ENCODE results near the gene KCNK10. TPM values are rescaled to one million over a fixed set of nuclear protein-coding genes. Genes with fewer than 3 reads are reported as not detected.
"Not testable (repeated sequence)": the region's sequence is repeated elsewhere in the genome, so short reads cannot be mapped to it uniquely, and the experiment has no call there.

Gene KCNK10
- total and polyA plus RNA-seq, 2 donors (not counting 1 experiment from before 2014, with no cell fraction given), result 0.20 TPM; not detected in 1

- Histone ChIP-seq H3K36me3 (replicated peaks in 1 of 2; ENCODE audit: control extremely low read depth in 1 of 2, control insufficient read depth in 1 of 2, extremely low read depth in 1 of 2, insufficient read depth in 2 of 2, low read length in 1 of 2) (no peaks in the 10 kb centered on the region), H3K9ac (ENCODE audit: low read length) (no peak overlapping the region), H3K4me2 (replicated peaks; ENCODE audit: low read depth, low read length, poor library complexity, severe bottlenecking) (no peak overlapping the region), H3K9me3 (ENCODE audit: control extremely low read depth in 1 of 3, control insufficient read depth in 2 of 3, insufficient read depth in 1 of 3, low read length in 2 of 3) (no peaks in the 10 kb centered on the region), H4K20me1 (ENCODE audit: control insufficient read depth, insufficient read depth, low read length, poor library complexity, severe bottlenecking) (no peaks in the 10 kb centered on the region), H3K27me3 (replicated peaks in 1 of 4; ENCODE audit: control extremely low read depth in 1 of 4, control insufficient read depth in 3 of 4, insufficient read depth in 4 of 4, low read length in 3 of 4) (peaks cover 0 to 5% (median 0%) of the 10 kb centered on the region in 4 experiments), H2AFZ (ENCODE audit: insufficient read depth, low read depth, low read length, poor library complexity, severe bottlenecking) (no peak overlapping the region), H3K79me2 (ENCODE audit: control insufficient read depth, insufficient read depth, low read length) (no peaks in the 10 kb centered on the region), H3K4me1 (ENCODE audit: control insufficient read depth in 2 of 2, insufficient read depth in 2 of 2, low read length in 2 of 2) (no peaks in the 10 kb centered on the region), H3K27ac (ENCODE audit: low read length in 2 of 2) (no peak overlapping the region), H3K4me3 (ENCODE audit: control extremely low read depth in 1 of 5, extremely low read depth in 1 of 5, insufficient read depth in 1 of 5, low read depth in 2 of 5, low read length in 4 of 5) (no peak overlapping the region)
- no peak for DNase-seq
- Mint-ChIP-seq H3K9me3 (ENCODE audit: insufficient read depth) (no peaks in the 10 kb centered on the region), H3K27me3 (peaks cover 18% of the 10 kb centered on the region), H3K4me3 (no peak overlapping the region), H3K27ac (no peak overlapping the region), H3K4me1 (no peaks in the 10 kb centered on the region)
- WGBS (ENCODE audit: insufficient coverage), result 86% methylated on average over 4 of the region's 6 CpGs
- TF ChIP-seq EZH2 (IDR thresholded peaks at IDR 0.05; ENCODE audit: borderline replicate concordance, insufficient read depth, low read depth, low read length, poor library complexity, severe bottlenecking) (no peak), CTCF (IDR thresholded peaks at IDR 0.05) (no peak)
- intact Hi-C loops (cut with micrococcal nuclease), result no loop called here
- ATAC-seq (ENCODE audit: low read depth), result no peak
- ChIA-PET CTCF (no interaction called here), POLR2A (no interaction called here)
Observed at GRCh38 chr14:88264116-88264515, 59.0 kb downstream of the KCNK10 start.

GRCh38 chr14:88261302-88261701 is 61.8 kb downstream of the KCNK10 start:
- H3K9me3 Mint-ChIP-seq (ENCODE audit: insufficient read depth); H3K27ac ChIP-seq (ENCODE audit: low read length in 2 of 2); H2AFZ ChIP-seq (ENCODE audit: insufficient read depth, low read depth, low read length, poor library complexity, severe bottlenecking); H3K4me3 ChIP-seq (ENCODE audit: control extremely low read depth in 1 of 5, extremely low read depth in 1 of 5, insufficient read depth in 1 of 5, low read depth in 2 of 5, low read length in 4 of 5); H3K4me1 ChIP-seq (ENCODE audit: control insufficient read depth in 2 of 2, insufficient read depth in 2 of 2, low read length in 2 of 2); H3K4me3 Mint-ChIP-seq; H3K4me2 ChIP-seq (replicated peaks; ENCODE audit: low read depth, low read length, poor library complexity, severe bottlenecking); H3K9ac ChIP-seq (ENCODE audit: low read length); H3K4me1 Mint-ChIP-seq; H3K9me3 ChIP-seq (ENCODE audit: control extremely low read depth in 1 of 3, control insufficient read depth in 2 of 3, insufficient read depth in 1 of 3, low read length in 2 of 3); DNase-seq; POLR2A ChIA-PET; ATAC-seq (ENCODE audit: low read depth); intact Hi-C loops (cut with micrococcal nuclease); H3K36me3 ChIP-seq (replicated peaks in 1 of 2; ENCODE audit: control extremely low read depth in 1 of 2, control insufficient read depth in 1 of 2, extremely low read depth in 1 of 2, insufficient read depth in 2 of 2, low read length in 1 of 2); H4K20me1 ChIP-seq (ENCODE audit: control insufficient read depth, insufficient read depth, low read length, poor library complexity, severe bottlenecking); CTCF ChIA-PET; H3K27me3 ChIP-seq (replicated peaks in 1 of 4; ENCODE audit: control extremely low read depth in 1 of 4, control insufficient read depth in 3 of 4, insufficient read depth in 4 of 4, low read length in 3 of 4); H3K79me2 ChIP-seq (ENCODE audit: control insufficient read depth, insufficient read depth, low read length); H3K27ac Mint-ChIP-seq: not testable (repeated sequence)
- H3K27me3 Mint-ChIP-seq, result peaks cover 31% of the 10 kb centered on the region
- 100% methylated on average over 2 of the region's 3 CpGs for WGBS (ENCODE audit: insufficient coverage)
